PC-9 (cell line): ENCODE data around the gene ANKLE1.

Source experiments
- EZH2 ChIP-seq: fragments of 200-600 bp; sonication (generic); IDR thresholded peaks from 2 replicates; pipeline ENCODE4 v1.8.0; 2017; ENCODE audit warnings: antibody characterized with exemption, low read depth
- TF ChIP-seq, protein P1 (sequence below): fragments of 200-600 bp; sonication (generic); conservative IDR thresholded peaks from 2 replicates; pipeline ENCODE4 v1.6.1; 2017; ENCODE audit warnings: mixed run types, antibody characterized with exemption, mild to moderate bottlenecking, moderate library complexity

DNA sequence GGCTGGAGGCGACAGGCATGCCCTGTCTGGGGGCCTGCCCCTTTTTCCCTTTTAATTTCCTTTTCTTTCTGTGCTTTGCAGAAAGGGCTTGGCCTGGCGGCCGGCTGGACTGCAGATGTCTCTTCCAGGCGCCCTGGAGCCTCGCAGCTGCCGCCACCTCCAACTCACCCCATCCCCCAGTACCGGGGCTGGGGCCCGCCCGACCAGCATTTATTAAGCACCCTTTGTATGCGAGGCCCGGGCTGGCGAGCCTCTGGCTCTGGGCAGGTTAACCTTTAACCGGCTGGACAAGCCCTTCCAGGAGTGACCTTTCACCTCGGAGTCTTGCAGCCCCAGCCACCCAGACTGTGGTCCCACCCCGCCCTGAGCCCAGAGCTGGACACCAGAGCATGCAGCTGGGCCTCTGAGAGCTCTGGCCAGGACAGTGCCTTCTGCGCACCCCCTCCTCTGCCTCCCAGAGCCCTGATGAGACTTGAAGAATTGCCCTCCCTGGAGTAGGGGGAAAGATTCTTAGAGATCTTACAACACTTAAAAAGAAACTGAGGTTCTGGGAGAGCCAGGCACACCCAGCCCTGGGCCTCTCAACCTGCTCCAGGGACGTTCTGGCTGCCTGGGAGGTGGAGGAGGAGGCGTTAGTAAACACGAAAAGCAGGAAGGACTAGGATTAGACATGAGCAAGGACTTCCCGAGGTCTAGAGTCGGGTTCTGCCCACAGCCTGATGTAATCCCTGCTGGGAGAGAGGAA, 34.8 kb upstream of the ANKLE1 start:
- TF ChIP-seq, protein P1, sequence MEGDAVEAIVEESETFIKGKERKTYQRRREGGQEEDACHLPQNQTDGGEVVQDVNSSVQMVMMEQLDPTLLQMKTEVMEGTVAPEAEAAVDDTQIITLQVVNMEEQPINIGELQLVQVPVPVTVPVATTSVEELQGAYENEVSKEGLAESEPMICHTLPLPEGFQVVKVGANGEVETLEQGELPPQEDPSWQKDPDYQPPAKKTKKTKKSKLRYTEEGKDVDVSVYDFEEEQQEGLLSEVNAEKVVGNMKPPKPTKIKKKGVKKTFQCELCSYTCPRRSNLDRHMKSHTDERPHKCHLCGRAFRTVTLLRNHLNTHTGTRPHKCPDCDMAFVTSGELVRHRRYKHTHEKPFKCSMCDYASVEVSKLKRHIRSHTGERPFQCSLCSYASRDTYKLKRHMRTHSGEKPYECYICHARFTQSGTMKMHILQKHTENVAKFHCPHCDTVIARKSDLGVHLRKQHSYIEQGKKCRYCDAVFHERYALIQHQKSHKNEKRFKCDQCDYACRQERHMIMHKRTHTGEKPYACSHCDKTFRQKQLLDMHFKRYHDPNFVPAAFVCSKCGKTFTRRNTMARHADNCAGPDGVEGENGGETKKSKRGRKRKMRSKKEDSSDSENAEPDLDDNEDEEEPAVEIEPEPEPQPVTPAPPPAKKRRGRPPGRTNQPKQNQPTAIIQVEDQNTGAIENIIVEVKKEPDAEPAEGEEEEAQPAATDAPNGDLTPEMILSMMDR = no peak
- no peak for TF ChIP-seq EZH2
